NCI-H82 treated with DMSO at 0.1 percent for 48 hours (cell line): ENCODE data around the gene TSNAX.
"Not testable (repeated sequence)": the region's sequence is repeated elsewhere in the genome, so short reads cannot be mapped to it uniquely, and the experiment has no call there.

Experiments used
- DNase-seq: peaks from one replicate; lab custom pipeline; 2025; ENCODE audit not compliant: unreplicated experiment; lab: John Stamatoyannopoulos, UW

The TSNAX gene

DNA sequence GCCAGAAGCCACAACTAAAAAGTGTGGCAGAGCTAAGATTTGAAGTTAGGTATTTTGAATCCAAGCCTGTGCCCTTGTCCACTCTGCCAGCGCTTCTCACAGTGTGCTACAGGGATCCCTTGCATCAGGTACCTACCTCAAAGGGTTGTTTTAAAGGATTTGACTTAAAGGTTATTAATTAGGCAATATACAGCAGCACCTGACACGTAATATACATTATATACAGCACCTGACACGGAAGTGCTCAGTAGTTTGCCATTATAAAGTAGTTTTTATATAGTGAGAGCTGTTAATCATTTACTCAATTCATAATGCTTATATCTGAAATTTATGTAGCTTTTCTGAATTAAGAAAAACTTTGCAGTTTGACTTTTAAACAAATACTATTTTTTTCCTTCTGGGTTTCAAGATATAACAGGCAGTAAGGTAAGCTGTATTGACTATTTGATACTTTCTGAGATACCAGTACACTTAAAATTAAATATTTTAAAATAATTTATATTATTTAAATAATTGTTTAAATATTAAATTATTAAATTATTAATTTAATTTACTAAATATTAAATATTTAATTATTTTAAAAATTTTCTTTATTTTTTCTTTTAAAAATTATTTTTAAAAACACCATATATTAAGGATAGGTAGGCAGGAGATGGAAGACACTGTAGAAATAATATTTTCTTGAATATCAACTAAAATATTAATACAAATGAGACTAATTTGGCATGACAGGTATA is 33.3 kb downstream of the TSNAX start:
- DNase-seq: no peak

DNA sequence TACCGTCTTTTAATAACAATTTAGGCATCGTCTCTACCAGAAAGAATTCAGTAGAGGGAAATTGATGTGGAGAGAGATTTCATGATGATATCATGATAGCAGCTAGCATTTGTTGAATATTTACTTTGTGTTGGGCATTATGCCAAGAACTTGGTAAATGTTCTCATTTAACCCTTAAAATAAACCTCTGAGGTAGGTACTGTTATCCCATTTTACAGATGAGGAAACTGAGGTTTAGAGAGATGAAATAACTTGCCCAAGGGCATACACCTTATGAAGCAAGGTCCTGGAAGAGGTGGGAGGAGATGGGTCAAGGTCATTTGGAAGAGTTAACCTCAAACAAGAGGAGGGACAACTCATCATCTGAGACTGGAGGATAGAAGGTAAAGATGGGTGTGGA is 34.8 kb downstream of the TSNAX start:
- no peak for DNase-seq

DNA sequence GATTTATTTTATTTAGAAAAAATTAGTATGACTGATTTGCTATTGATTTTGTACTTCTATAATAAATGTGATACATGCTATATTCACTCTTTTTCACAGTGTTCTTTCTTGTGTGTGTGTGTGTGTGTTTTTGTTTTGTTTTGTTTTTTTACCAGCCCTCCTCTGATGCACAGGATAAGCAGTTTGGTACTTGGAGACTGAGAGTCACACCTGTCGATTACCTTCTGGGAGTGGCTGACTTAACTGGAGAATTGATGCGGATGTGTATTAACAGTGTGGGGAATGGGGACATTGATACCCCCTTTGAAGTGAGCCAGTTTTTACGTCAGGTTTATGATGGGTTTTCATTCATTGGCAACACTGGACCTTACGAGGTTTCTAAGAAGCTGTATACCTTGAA is 35.9 kb downstream of the TSNAX start:
- no peak for DNase-seq

DNA sequence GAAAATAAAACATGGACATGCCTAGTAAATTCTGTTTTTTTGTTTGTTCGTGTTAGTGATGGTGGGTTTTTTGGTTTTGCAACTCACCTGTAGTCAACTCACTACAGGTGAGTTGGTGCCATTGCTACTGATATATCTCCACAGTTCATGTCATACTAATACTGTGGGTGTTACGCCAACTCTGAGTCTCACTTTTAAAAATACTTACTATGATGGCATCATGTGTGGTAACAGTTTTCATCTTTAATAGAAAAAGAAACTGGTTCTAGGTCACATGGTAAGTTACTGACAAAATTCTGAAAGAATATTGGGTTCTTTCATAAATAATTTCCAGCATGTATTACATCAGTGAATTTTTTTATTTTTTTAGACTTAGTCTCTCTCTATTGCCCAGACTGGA is 38.0 kb downstream of the TSNAX start:
- no peak for DNase-seq

DNA sequence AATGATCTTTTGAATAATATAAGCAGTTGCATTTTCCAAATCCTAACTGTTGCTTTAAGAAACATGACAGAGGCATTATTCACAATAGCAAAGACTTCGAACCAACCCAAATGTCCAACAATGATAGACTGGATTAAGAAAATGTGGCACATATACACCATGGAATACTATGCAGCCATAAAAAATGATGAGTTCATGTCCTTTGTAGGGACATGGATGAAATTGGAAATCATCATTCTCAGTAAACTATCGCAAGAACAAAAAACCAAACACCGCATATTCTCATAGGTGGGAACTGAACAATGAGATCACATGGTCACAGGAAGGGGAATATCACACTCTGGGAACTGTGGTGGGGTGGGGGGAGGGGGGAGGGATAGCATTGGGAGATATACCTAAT is 41.8 kb downstream of the TSNAX start:
- DNase-seq: not testable (repeated sequence)

DNA sequence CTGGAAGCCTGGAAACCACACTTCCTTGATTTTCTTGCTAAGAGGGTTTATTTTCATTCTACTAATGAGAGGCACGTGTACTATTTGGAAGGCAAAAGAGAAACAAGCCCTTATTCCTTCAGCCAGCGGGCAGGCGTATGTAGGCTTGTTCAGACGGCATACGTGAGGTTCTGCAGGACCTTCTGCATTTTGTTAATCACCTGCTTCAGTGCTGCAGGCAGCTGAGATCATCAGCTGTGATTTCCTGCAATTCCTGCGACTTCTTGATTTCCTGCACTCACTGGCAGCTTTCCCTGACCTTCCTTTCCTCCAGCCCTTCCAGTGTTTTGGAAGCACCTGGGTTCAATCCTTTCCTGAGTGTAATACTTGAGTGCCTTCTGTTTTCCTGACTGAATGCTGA is 43.4 kb downstream of the TSNAX start:
- DNase-seq: no peak

DNA sequence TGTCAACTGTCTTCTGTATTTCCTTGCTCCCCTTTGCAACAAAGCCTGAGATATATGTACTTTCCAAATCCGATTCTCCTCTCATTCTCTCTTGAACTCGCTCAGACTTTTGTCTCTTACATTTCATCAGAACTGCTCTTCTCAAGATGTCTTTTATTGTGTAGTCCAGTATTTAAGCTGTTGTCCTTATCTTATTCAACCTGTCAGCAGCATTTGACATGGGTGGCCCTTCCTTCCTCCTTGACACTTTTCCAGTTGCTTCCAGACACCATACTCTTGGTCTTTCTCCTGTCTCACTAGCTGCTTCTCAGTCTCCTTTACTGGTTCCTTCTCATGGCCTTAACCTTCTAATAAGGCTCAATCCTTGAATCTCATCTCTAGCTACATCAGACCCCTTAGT is 47.0 kb downstream of the TSNAX start:
- DNase-seq: no peak

DNA sequence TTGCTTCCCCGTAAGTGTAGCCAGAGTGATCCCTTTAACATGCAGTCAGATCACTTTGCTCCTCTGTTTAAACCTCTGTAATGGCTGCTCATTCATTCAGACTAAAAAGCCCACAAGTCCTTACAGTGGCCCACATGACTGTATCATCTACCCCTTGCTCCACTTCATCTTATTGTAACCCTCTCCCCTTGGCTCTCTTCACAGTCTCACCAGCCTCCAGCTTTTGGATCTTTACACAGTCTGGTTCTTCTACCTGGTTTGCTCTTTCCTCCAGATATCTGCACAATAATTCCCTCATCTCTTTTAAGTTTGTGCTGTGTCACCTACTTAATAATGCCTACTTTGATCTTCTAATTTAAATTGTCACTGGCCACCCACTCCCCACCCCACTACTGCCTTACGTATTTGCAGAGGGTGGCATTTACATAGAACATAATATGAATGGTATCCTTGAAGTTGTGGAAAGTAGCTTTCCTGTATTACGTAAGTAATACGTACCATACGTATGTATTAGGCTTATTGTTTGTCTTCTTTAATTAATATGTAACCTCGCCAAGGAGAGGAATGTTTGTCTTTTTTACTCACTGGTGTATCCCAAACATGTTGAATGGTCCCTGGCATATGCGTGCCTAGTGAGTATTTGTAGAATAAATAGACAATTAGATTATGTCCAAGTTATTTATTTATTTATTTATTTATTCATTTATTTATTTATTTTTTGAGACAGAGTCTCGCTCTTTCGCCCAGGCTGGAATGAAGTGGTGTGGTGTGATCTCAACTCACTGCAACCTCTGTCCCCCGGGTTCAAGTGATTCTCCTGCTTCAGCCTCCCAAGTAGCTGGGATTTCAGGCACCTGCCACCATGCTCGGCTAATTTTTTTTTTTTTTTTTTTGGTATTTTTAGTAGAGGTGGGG is 48.6 kb downstream of the TSNAX start:
- no peak for DNase-seq

DNA sequence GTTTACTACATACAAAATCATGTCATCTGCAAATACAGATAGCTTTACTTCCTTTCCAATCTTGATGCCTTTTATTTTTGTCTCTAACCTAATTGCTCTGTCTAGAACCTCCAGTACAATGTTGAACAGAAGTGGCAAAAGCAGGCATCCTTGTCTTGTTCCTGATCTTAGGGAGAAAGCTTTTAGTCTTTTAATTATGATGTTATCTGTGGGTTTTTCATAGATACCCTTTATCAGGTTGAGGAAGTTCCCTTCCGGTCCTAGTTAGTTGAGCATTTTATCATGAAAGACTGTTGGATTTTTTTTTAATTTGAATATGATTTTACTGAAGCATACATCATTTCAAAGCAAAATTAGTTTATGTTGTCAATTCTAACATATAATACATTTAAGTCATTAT is 52.4 kb downstream of the TSNAX start:
- no peak for DNase-seq

DNA sequence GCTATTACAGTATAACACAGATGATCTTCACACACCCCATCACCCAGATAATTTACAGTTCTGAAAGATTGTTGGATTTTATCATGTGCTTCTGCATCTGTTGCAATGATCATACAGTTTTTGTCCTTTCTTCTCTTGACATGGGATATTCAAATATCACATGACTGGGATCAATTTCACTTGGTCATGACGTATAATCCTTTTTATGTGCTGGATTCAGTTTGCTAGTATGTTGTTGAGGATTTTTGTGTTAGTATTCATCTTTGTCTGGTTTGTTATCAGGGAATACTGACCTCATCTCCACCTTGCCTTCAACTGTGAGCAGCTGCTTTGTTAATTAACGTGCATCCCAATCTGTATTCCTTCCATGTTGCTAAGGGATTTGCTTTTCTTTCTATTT is 53.4 kb downstream of the TSNAX start:
- no peak for DNase-seq

DNA sequence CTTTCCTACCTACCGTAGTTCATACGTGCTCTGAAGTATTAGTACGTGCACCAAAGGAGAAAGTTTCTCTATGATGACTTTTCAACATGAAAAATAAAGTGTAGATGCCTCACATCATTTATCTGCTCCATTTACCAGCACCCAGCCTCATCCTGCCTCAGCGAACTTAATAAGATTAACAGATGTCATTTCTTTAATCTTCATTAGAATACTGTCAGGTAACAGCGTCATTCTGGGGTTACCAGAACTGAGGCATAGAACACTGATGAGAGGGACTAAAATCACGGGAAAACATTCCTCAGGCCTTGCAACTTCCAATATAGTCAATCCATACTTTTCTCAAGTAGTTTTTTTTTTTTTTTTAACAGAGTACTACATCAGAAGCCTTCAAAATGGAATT is 54.9 kb downstream of the TSNAX start:
- peak; percentile 65 for DNase-seq

DNA sequence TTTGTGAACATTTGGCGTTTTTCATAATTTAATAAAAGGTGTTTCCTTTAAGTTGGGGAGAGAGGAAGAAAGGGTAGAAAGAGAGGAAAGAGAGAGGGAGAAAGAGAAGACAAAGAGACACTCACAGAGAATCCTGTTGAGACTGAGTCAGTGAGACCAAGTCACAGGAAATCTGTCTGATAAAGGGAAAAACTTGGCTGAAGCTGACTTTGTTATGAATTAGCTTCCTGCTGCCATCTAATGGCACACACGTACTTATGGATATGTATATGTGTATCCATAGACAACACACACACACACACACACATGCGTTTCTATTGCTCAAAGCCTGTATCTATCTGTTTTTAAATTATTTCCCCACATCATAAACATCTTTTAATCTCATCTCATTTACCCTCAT is 55.6 kb downstream of the TSNAX start:
- DNase-seq: peak; percentile 17

DNA sequence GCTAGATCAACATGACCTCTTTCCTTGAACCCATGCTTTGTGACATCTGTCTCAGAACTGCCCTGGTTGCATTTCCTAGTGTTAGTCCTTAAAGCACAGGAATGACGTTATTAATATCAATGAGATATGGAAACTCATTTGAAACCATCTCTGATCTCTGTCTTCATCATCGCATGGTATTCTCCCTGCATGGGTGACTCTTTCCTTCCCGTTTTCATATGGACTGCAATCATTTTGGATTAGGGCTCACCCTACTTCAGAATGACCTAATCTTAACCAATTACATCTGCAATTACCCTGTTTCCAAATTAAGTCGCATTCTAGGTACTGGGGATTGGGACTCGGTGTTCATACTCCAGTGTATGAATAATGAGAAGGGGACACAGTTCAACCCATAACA is 56.5 kb downstream of the TSNAX start:
- no peak for DNase-seq

DNA sequence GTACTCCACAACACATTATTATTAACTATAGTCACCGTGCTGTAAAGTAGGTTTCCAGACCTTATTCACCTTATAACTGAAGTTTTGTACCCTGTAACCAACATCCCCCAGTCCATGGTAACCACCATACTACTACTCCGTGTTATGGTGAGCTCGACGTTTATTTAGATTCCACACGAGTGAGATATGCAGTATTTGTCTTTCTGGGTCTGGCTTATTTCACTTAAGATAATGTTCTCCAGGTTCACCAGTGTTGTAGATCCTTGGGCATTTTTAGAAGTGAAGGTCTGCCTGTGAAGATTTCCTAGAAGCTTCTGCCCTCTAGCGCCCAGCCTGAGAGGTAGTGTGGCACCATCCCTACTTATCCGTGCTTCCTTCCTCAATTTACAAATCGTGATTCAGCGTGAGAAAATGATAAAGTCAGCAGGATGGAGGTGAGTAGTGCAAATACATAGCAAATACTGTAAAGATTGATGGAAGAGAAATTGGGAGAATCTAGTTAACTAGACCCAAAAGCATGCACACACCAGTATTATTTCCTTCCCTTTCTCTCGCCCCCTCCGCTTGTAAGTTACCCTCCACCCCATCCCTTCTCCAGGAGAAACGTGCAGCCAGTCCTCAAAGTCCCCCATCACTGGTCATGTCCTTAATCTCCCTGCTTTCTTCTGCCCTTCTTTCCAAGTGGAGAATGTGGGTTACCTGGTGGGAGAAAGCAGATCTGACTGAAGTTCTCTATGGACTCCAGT is 62.2 kb downstream of the TSNAX start:
- DNase-seq: peak; percentile 45

DNA sequence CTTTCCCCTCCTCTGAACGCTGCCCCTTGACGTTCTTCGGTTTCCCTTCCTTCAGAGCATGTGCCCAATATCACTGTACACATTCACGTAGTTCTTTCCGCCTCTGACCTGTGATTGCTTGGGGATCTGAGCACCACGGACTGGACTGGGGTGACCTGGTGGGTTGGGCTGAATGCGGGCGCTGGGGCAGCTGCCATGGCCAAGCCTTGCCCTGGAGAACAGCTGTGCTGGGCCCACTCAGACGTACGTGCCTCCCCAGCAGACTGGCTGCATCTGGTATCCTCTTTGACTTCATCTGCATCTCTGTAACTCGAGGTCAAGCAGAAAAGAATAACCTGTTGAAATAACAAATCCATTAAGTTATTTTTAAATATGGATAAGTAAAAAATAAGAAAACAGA is 63.0 kb downstream of the TSNAX start:
- DNase-seq: no peak

DNA sequence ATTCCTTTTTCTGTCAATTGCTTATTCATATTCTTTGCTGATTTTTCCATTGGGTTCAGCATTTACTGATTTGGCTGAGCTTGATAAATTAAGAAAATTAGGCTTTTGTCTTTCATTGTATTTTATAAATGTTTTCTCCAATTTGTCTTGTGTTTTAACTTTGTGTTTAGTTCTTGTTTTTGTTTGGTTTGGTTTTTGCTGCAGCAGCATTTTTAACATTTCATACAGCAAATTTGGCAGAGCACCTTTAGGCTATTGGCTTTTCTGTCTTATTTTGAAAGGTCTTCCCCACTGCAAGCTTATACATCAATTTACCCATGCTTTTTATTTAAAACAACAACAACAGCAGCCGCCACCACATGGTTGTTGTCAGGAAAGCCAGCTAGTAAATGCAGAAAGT is 64.3 kb downstream of the TSNAX start:
- no peak for DNase-seq

DNA sequence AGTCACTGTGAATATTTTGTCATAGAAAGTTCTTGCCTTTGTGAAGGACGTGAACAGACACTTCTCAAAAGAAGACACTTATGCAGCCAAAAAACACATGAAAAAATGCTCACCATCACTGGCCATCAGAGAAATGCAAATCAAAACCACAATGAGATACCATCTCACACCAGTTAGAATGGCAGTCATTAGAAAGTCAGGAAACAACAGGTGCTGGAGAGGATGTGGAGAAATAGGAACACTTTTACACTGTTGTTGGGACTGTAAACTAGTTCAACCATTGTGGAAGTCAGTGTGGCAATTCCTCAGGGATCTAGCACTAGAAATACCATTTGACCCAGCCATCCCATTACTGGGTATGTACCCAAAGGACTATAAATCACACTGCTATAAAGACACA is 64.8 kb downstream of the TSNAX start:
- DNase-seq: not testable (repeated sequence)

DNA sequence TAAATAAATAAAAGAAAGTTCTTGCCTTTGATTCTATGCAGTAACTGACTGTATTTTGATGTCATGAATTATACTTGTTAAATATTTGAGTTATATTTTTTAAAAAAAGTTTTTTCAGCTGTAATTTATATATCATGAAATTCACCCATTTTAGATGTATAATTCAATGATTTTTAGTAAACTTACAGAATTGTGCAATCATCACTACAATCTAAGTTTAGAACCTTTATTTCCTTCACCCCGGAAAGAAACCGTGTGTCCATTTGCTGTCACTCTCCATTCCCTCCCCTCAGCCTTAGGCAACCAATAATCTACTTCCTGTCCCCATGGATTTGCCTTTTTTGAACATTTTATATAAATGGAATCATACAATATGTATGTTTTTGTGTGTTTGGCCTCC is 65.7 kb downstream of the TSNAX start:
- no peak for DNase-seq

DNA sequence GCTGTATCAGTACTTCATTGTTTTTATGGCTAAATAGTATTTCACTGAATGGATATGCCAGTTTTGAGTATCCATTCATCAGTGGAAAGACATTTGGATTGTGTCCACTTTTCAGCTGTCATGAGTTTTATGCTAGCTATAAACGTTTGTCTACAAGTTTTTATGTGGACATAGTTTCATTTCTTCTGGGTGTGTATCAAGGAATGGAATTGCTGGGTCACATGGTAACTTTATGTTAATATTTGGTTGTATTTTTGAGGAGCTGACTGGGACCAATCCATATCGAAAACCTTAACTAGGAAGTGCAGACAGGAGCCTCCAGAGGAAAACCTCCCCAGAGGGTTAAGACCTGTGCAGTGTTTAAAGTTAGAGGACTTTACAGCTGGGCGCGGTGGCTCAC is 66.3 kb downstream of the TSNAX start:
- no peak for DNase-seq

DNA sequence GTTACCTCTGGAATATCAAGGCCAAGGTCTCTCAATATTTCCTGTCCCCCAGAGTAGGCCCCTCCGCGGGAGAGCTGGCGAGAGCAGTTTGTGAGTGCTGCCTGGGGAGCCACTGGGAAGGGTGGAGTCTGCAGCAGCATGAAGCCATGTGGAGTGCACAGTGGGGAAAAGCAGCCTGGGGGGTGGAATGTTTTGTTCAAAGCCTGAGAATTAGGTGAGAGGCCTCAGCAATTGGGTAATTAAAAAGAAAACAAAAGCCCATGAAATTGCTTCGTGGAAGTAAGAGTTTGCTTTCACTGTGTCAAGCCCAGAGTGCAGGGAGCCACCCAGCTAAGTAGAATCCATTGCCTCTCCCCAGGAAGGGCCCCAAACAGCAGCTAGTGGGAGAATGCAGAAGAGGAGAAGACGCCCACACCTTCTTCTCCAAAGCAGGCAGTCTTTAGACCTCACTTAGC is 67.9 kb downstream of the TSNAX start:
- no peak for DNase-seq

DNA sequence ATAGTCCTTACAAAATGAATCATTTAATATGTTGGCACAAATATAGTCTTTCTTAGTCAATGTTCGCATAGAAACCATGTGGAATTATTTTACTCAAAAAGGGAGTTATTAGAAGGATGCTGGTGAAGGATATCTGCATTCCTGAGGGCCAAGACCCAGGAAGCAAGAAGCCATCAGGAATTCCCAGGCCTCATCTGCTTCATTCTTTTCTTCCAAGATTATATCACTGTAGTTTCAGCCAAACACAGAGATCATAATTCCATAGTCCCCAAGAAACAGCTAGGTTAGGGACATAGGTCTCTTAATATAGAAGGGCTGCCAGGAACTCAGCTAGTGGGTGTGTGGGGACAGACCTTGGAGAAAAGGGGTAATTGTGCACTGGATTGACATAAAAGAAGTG is 69.5 kb downstream of the TSNAX start:
- no peak for DNase-seq
